GM21367 (cell line): ENCODE measurements around the gene TMEM89.

Experiments used
- ATAC-seq: cut with Tn5 transposase; IDR thresholded peaks from one replicate; pipeline ENCODE4 v1.9.1; 2021; ENCODE audit not compliant: unreplicated experiment

Gene TMEM89

GRCh38 chr3:48621461-48621869, at the start of gene TMEM89:
TMEM89 (minus strand) TSS chr3:48621769; CDS start chr3:48621756, 13 bp downstream.
- ATAC-seq = no peak

- ATAC-seq = no peak
Observed at GRCh38 chr3:48664929-48665328, 43.4 kb upstream of the TMEM89 start.

GRCh38 chr3:48664313-48664644, 42.7 kb upstream of the TMEM89 start:
- ATAC-seq = no peak

- ATAC-seq = peak; percentile 82
Observed at GRCh38 chr3:48663489-48664312, 42.1 kb upstream of the TMEM89 start.

GRCh38 chr3:48662753-48663488, 41.4 kb upstream of the TMEM89 start, which contains the start of gene CELSR3:
CELSR3 (minus strand) TSS chr3:48662886; CDS start chr3:48662634, 252 bp downstream.
- no peak for ATAC-seq

GRCh38 chr3:48662145-48662752, 40.7 kb upstream of the TMEM89 start:
- no peak for ATAC-seq

- no peak for ATAC-seq
Observed at GRCh38 chr3:48661501-48662144, 40.1 kb upstream of the TMEM89 start.

- ATAC-seq = no peak
Observed at GRCh38 chr3:48660800-48661400, 39.3 kb upstream of the TMEM89 start.

GRCh38 chr3:48656841-48657281, 35.3 kb upstream of the TMEM89 start:
- no peak for ATAC-seq

GRCh38 chr3:48656061-48656840, 34.7 kb upstream of the TMEM89 start:
- ATAC-seq = no peak

GRCh38 chr3:48655606-48656005, 34.0 kb upstream of the TMEM89 start:
- no peak for ATAC-seq

- no peak for ATAC-seq
Observed at GRCh38 chr3:48655063-48655462, 33.5 kb upstream of the TMEM89 start.

- no peak for ATAC-seq
Observed at GRCh38 chr3:48652923-48653715, 31.6 kb upstream of the TMEM89 start.

GRCh38 chr3:48651771-48652170, 30.2 kb upstream of the TMEM89 start:
- no peak for ATAC-seq

GRCh38 chr3:48650723-48651122, 29.2 kb upstream of the TMEM89 start:
- no peak for ATAC-seq

- ATAC-seq = no peak
Observed at GRCh38 chr3:48648188-48648850, 26.8 kb upstream of the TMEM89 start.

- no peak for ATAC-seq
Observed at GRCh38 chr3:48647714-48648113, 26.1 kb upstream of the TMEM89 start.

GRCh38 chr3:48644898-48645760, 23.6 kb upstream of the TMEM89 start:
- ATAC-seq = no peak
